NOMO-1 (cell line): ENCODE data around the gene ERGIC1.
"Not testable (repeated sequence)": the region's sequence is repeated elsewhere in the genome, so short reads cannot be mapped to it uniquely, and the experiment has no call there.

Experiments used
- DNase-seq, 2 experiments: peaks; one replicate each; lab custom pipeline; 2025; ENCODE audit not compliant: unreplicated experiment in 2 of 2; lab: John Stamatoyannopoulos, UW

The ERGIC1 gene

GRCh38 chr5:172875505-172876279, 41.6 kb downstream of the ERGIC1 start:
- no peak for DNase-seq

GRCh38 chr5:172876578-172876977, 42.5 kb downstream of the ERGIC1 start:
- DNase-seq = no peak

DNA sequence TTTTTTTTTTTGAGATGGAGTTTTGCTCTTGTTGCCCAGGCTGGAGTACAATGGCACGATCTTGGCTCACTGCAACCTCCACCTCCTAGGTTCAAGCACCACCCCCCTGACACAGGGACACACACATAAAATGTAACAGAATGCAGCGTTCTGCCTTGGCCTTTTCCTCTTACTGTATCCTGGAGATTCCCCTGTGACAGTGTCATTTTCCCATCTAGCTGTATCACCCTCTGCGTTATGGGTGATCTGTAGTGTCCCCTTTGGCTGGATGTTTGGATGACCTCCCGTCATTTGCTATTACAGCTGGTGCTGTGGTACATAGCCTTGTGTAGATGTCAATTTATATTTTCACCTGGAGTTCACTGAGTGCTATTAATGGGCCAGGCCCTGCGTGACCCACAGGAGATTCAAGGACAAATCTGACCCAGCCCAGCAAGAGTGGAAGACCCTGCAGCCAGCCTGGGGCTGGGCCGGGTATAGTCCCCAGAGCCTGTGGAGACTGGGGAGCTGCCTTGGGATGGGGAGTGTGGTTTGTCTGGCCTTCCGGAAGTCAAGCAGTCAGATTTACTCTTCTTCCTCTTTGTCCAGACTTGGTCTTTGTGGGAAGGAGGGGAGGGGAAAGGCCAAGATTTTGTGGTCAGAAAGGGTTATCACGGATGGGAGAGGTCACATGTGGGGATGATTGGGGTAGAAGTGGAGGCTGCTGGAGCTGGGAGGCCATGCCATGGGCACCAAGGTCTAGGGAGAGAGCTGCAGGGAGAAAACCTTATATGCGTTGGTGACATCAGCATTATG, 43.6 kb downstream of the ERGIC1 start:
- DNase-seq = no peak

DNA sequence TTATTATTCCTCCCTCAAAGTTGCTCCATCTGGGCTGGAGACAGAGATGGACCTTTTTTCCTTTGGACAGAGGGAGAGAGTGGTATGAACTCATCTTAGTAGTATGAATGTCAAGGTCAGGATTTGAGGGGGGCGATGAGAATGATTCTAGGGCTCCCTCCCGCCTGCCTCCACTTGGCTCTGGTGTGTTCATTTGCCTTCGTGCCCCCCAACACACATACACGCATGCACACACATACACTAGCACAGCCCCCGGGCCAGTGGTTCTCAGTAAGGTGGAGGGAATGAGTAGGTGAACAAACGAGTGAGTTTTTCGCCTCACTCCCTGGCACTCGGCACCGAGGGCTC, 44.5 kb downstream of the ERGIC1 start:
- no peak for DNase-seq

GRCh38 chr5:172878933-172879752, 45.1 kb downstream of the ERGIC1 start:
- DNase-seq = no peak

GRCh38 chr5:172881691-172882370, 47.8 kb downstream of the ERGIC1 start:
- peak; percentile 23 to 84 for DNase-seq

- no peak for DNase-seq
These were observed 49.0 kb downstream of the ERGIC1 start for GRCh38 chr5:172883066-172883465.

DNA sequence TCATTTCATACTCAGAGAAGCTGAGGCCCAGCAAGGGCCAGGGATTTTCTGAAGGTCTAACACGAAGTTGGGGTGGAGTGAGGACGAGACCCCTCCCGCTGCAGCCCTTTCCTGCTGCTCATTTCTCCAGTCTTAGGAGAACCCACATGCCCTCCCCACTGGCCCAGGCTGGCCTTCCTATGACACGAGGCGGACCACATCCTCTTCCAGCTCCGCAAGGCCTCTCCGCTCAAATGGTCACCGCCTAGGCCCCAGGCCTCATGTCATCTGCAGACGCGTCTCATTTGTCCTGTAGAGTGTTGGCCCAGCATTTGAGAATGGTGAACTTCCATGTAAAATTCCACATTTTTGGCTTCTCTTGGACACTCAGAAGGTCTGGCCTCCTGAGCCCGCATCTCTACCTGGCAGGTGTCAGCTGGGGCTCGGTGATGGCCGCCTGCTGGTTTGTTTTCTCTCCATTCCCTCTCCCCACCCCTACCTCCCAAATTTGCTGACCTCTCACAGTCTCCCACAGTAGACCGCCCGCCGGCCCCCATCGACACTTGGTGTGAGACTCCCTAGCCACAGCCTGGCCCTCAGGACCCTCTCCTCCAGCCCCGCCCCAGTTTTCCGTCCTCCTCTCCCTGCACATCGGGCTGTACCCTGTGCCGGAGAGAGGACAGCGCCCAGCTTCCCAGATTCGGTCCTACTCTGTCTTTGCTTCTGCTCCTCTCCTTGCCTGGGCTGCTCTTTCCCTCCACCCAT, 51.7 kb downstream of the ERGIC1 start:
- no peak for DNase-seq

DNA sequence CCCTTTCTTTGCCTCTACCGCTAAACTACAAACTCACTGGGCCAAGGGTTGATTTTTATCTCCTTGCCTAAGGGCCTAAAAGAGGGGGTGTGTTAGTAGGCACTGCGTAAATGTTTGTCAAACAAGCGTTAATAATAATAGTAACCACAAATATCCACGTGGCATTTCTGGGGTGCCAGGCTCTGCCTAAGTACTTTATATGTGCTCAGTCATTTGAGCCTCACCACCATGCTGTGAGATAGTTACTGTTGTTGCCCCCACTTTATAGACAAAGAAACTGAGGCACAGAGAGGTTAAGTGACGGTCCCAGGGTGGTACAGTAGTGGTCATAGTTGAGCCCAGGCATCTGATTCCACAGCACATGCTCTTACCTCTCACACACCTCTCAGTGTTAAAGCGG, 52.4 kb downstream of the ERGIC1 start:
- no peak for DNase-seq

DNA sequence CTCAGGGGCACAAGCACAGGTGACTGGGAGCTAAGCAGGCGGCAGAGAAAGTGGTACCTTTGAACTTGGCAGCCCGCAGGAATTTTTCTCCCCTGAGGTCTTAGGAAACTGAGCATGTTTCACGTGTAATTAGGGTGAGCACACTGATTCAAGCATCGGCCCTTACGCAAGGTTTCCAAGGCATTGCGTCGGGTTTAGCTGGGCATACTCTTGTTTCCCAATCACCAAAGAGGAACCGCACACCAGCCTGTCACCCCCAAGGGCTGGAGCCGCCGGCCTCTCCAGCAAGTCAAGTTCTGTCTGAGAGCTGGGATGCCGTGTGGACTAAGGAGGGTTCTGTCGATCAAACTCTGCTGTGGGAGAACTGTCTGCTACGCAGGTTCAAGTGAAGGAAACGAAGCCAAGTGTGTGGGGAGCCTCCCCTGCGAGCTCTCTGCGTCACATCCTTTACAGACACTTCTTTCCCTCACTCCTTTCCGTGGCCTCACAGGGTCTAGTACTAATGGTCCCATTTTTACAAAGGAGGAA, 53.0 kb downstream of the ERGIC1 start:
- DNase-seq = peak; percentile 95 to 97

- no peak for DNase-seq
These were observed 53.6 kb downstream of the ERGIC1 start for GRCh38 chr5:172887692-172888091.

DNA sequence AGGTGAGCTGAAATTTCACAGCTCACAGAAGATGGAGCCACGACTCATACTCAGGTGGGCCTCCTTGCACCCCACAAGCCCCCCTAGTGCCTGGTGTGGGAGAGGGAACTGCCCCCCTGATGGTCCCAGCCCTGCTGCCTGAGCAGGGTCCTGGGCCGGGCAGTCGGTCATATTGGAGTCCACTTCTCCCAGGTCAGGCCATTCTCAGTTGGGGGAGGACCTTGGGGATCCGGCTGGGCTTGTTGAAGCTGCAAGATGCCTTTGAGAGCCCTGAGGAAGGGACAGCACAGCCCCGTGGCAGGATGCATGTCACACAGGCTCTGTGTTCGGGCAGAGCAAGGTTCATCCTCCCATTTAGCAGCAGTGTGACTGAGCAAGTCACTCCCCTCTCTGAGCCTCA, 56.6 kb downstream of the ERGIC1 start:
- DNase-seq = no peak

- DNase-seq = no peak
These were observed 57.8 kb downstream of the ERGIC1 start for GRCh38 chr5:172891716-172892421.

GRCh38 chr5:172892713-172893112, 58.7 kb downstream of the ERGIC1 start:
- no peak for DNase-seq

GRCh38 chr5:172894767-172895388, 60.8 kb downstream of the ERGIC1 start:
- no peak for DNase-seq

- DNase-seq = no peak
These were observed 61.5 kb downstream of the ERGIC1 start for GRCh38 chr5:172895549-172895948.

- no peak for DNase-seq
These were observed 62.4 kb downstream of the ERGIC1 start for GRCh38 chr5:172896465-172896864.

GRCh38 chr5:172897067-172897466, 63.0 kb downstream of the ERGIC1 start:
- DNase-seq = not testable (repeated sequence)
